Lung (tissue), 12 donors: ENCODE data around the gene PSME3. TPM values are rescaled to one million over a fixed set of nuclear protein-coding genes. Genes with fewer than 3 reads are reported as not detected.
A peak's percentile ranks its signal among the peaks of the same experiment; 100 is the strongest.

Source experiments
- ATAC-seq: fragments of 200-7000 bp; cut with Tn5 transposase; one replicate; pipeline ENCODE4 v1.9.1; 2020; ENCODE audit warnings: moderate number of reproducible peaks; ENCODE audit not compliant: insufficient read depth, low FRiP score
- DNase-seq, 3 donors: peaks; one replicate each; pipeline ENCODE4 v3.0.0-alpha.2; 2013 to 2017
- H3K27ac ChIP-seq, 2 donors: one replicate each; pipeline ENCODE4 v1.5.1; 2013; ENCODE audit warnings: mild to moderate bottlenecking in 2 of 2, moderate library complexity in 2 of 2, control low read depth in 1 of 2, inconsistent platforms in 1 of 2, low read depth in 1 of 2, low read length in 1 of 2
- H3K27me3 ChIP-seq, 3 donors: one replicate each; pipeline ENCODE4 v1.5.1; 2013; ENCODE audit warnings: low read length in 2 of 3; ENCODE audit not compliant: control insufficient read depth in 3 of 3, insufficient read depth in 3 of 3
- H3K36me3 ChIP-seq, 4 donors: one replicate each; pipeline ENCODE4 v1.5.1; 2013; ENCODE audit warnings: low read length in 4 of 4, mild to moderate bottlenecking in 1 of 4, moderate library complexity in 1 of 4; ENCODE audit not compliant: control insufficient read depth in 4 of 4, insufficient read depth in 4 of 4
- H3K4me1 ChIP-seq, 5 donors: one replicate each; pipeline ENCODE4 v1.5.1; 2013; ENCODE audit warnings: low read length in 5 of 5, mild to moderate bottlenecking in 2 of 5, moderate library complexity in 1 of 5; ENCODE audit not compliant: control insufficient read depth in 5 of 5, insufficient read depth in 5 of 5
- H3K4me3 ChIP-seq: one replicate; pipeline ENCODE4 v1.5.1; 2013; ENCODE audit warnings: mild to moderate bottlenecking, control low read depth, moderate library complexity
- H3K9ac ChIP-seq, 2 donors: one replicate each; pipeline ENCODE4 v1.5.1; 2013; ENCODE audit warnings: low read length in 2 of 2, control low read depth in 1 of 2; ENCODE audit not compliant: insufficient read depth in 1 of 2
- H3K9me3 ChIP-seq, 4 donors: one replicate each; pipeline ENCODE4 v1.5.1; 2013; ENCODE audit warnings: low read length in 3 of 4, mild to moderate bottlenecking in 1 of 4, moderate library complexity in 1 of 4; ENCODE audit not compliant: control insufficient read depth in 4 of 4, insufficient read depth in 3 of 4
- WGBS, 2 donors: extraction: QIAGEN DNeasy Blood & Tissue Kit; methylation state at CpG; one replicate each; pipeline ENCODE4 v1.1.7; 2013; 5-methylcytosine and 5-hydroxymethylcytosine counted together
- polyA plus RNA-seq, 2 donors: library from polyadenylated mRNA; stranded (reverse); fragments of 200-250 nt; gene quantifications; one replicate each; pipeline ENCODE4 v1.2.1, GENCODE V29; 2013
- total RNA-seq, 2 donors: library from RNA; depleted of rRNA in 1 of 2; stranded (reverse); fragments of >200 nt in 1 of 2; gene quantifications; one replicate each; pipeline ENCODE4 v1.2.1, GENCODE V29; 2014 to 2021
- TF ChIP-seq, protein P1 (sequence below): IDR thresholded peaks from 2 replicates; pipeline ENCODE4 v1.5.1; 2012; ENCODE audit warnings: mild to moderate bottlenecking; ENCODE audit errors: control extremely low read depth, extremely low read depth
- donor health status: control.
- donor health status: control.
- donor health status: Bipolar disorder and iron deficiency.
- donor health status: healthy.
- donor health status: DM: yes; HTN: yes; CAD: no.

PSME3 gene
- total and polyA plus RNA-seq, 4 donors = 34.5 to 117 (median 77.9) TPM

- H3K27ac ChIP-seq = no peak overlapping the region
- no peak for DNase-seq
Observed at GRCh38 chr17:42796066-42796758, 37.0 kb upstream of the PSME3 start.

DNA sequence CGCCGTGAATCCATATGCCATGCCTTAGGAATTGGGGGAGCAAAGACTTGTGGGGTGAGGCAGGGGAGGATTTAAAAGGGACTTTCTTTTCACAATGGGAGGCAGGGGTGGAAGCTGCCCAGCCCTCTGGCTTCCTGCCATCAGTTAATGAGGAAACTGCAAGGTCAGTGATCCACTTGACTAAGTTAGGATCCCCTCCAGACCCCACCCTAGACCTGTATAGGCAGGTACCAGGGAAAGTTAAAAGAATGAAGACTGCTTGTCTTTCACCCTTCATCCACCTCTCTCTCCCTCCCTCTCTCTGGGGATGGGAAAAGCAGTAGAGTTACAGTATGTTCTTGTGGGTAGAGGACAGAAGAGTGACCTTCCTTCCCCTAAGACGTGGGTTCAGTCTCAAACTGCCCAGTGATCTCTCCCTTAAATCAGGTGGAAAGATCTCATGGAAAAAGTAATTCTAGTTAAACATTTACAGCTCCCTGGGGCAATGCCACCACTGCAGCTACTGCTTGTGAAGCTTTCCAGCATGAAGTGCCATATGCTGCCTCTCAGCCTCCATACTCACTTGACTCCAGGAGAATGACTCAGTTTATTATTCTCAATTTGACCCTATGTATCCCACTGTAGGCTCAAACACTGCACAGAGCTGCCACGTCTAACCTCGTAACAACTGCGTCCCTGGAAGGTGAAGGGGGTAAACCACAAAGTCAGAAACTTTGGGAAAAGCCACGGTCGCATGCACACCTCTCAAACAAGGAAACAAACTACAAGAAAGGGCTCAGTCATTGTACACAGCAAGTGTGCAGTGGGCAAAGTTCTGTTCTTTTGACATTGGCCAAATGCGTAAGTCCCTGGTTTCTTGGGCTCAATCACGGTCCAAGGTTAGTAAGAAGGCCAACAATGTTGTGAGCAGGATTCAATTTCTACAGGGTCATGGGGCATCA is 35.9 kb upstream of the PSME3 start:
- peaks cover 0 to 6% (median 4%) of the 10 kb centered on the region in 4 donors for H3K36me3 ChIP-seq
- DNase-seq = no peak
- 71 to 83% methylated on average over 10 of the region's 10 CpGs for WGBS, 2 donors
- peak overlapping the region; percentile 91 to 93 for H3K9ac ChIP-seq
- TF ChIP-seq, protein P1, sequence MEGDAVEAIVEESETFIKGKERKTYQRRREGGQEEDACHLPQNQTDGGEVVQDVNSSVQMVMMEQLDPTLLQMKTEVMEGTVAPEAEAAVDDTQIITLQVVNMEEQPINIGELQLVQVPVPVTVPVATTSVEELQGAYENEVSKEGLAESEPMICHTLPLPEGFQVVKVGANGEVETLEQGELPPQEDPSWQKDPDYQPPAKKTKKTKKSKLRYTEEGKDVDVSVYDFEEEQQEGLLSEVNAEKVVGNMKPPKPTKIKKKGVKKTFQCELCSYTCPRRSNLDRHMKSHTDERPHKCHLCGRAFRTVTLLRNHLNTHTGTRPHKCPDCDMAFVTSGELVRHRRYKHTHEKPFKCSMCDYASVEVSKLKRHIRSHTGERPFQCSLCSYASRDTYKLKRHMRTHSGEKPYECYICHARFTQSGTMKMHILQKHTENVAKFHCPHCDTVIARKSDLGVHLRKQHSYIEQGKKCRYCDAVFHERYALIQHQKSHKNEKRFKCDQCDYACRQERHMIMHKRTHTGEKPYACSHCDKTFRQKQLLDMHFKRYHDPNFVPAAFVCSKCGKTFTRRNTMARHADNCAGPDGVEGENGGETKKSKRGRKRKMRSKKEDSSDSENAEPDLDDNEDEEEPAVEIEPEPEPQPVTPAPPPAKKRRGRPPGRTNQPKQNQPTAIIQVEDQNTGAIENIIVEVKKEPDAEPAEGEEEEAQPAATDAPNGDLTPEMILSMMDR = no peak
- peak overlapping the region in 1 of 2 donors; percentile 56 for H3K27ac ChIP-seq
- no peaks in the 10 kb centered on the region for H3K27me3 ChIP-seq
- H3K4me3 ChIP-seq = peak overlapping the region; percentile 46
- no peak for ATAC-seq
- no peaks in the 10 kb centered on the region for H3K9me3 ChIP-seq
- H3K4me1 ChIP-seq = peaks cover 5 to 14% (median 8%) of the 10 kb centered on the region in 5 donors

More at GRCh38 chr17:42796066-42796758, 37.0 kb upstream of the PSME3 start:
- Histone ChIP-seq H3K9ac (no peak overlapping the region), H3K4me3 (no peak overlapping the region), H3K4me1 (peaks cover 5 to 14% (median 8%) of the 10 kb centered on the region in 5 donors), H3K9me3 (no peaks in the 10 kb centered on the region), H3K27me3 (no peaks in the 10 kb centered on the region), H3K36me3 (peaks cover 0 to 6% (median 4%) of the 10 kb centered on the region in 4 donors)
- no peak for ATAC-seq
- WGBS, 2 donors = 91 to 95% methylated on average over 18 of the region's 18 CpGs
- TF ChIP-seq, protein P1 = no peak

DNA sequence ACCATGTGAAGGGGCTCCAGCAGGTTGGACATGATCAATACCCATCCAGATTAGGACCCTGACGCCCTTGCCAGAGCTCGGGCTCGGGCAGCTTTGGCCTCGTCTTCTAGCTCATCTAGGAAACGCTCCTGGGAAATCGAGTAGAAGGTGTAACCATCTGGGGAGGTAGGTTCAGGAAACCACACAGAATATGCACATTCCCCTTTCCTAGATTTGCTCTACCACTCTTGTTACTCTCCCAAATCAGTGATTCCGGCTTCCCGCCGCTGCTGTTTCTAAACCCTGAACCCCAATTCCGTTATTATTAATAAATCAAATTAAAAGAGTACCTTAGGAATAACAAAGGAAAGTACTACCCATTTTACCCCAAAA is 35.2 kb upstream of the PSME3 start:
- H3K4me3 ChIP-seq = peak overlapping the region; percentile 91
- H3K9ac ChIP-seq = peak overlapping the region; percentile 91 to 93
- no peak for DNase-seq
- H3K4me1 ChIP-seq = peaks cover 5 to 15% (median 10%) of the 10 kb centered on the region in 5 donors
- no peaks in the 10 kb centered on the region for H3K27me3 ChIP-seq
- H3K27ac ChIP-seq = peak overlapping the region; percentile 27 to 89
- 11 to 17% methylated on average over 10 of the region's 10 CpGs for WGBS, 2 donors
- H3K36me3 ChIP-seq = peaks cover 0 to 6% (median 4%) of the 10 kb centered on the region in 4 donors
- TF ChIP-seq, protein P1 = no peak
- no peaks in the 10 kb centered on the region for H3K9me3 ChIP-seq
- ATAC-seq = no peak
